GM12874 (cell line): ENCODE data around the gene SLC26A6.

Experiments used
- CTCF ChIP-seq: IDR thresholded peaks from 2 replicates; pipeline ENCODE4 v1.5.1; 2011; ENCODE audit warnings: low read depth, mild to moderate bottlenecking, control low read depth, low read length, moderate library complexity; ENCODE audit not compliant: insufficient read depth

Gene SLC26A6

GRCh38 chr3:48585411-48585810, 49.9 kb downstream of the SLC26A6 start:
- no peak for TF ChIP-seq CTCF

- TF ChIP-seq CTCF, result no peak
Observed at GRCh38 chr3:48584836-48585235, 50.4 kb downstream of the SLC26A6 start.

- no peak for TF ChIP-seq CTCF
Observed at GRCh38 chr3:48581621-48582481, 53.4 kb downstream of the SLC26A6 start.

GRCh38 chr3:48576647-48577046, 58.6 kb downstream of the SLC26A6 start:
- no peak for TF ChIP-seq CTCF
